AML-193 (cell line): Measurements from ENCODE around the gene KCNG3.
"Not testable (repeated sequence)": the region's sequence is repeated elsewhere in the genome, so short reads cannot be mapped to it uniquely, and the experiment has no call there.

ENCODE experiments used
- DNase-seq, 2 experiments: peaks; one replicate each; lab custom pipeline; 2025; lab: John Stamatoyannopoulos, UW

KCNG3 gene

GRCh38 chr2:42429352-42429751 lies 64.4 kb downstream of the KCNG3 start:
- DNase-seq = no peak

GRCh38 chr2:42425697-42426096 lies 68.1 kb downstream of the KCNG3 start:
- peak in 1 of 2 experiments; percentile 4 for DNase-seq

GRCh38 chr2:42424033-42424432 lies 69.7 kb downstream of the KCNG3 start:
- no peak for DNase-seq

- no peak for DNase-seq
Measured at GRCh38 chr2:42421601-42422239, 72.1 kb downstream of the KCNG3 start.

- DNase-seq = no peak
Measured at GRCh38 chr2:42421157-42421485, 72.7 kb downstream of the KCNG3 start.

- DNase-seq = no peak
Measured at GRCh38 chr2:42414648-42415047, 79.1 kb downstream of the KCNG3 start.

GRCh38 chr2:42414158-42414557 lies 79.6 kb downstream of the KCNG3 start:
- DNase-seq = no peak

- no peak for DNase-seq
Measured at GRCh38 chr2:42410742-42411514, 82.9 kb downstream of the KCNG3 start.

GRCh38 chr2:42408009-42408408 lies 85.8 kb downstream of the KCNG3 start:
- no peak for DNase-seq

- DNase-seq = no peak
Measured at GRCh38 chr2:42407476-42407875, 86.3 kb downstream of the KCNG3 start.

- no peak for DNase-seq
Measured at GRCh38 chr2:42404676-42405075, 89.1 kb downstream of the KCNG3 start.

- DNase-seq = no peak
Measured at GRCh38 chr2:42401773-42402172, 92.0 kb downstream of the KCNG3 start.

GRCh38 chr2:42398052-42398451 lies 95.7 kb downstream of the KCNG3 start:
- not testable (repeated sequence) for DNase-seq

- DNase-seq = not testable (repeated sequence)
Measured at GRCh38 chr2:42393320-42393719, 100.5 kb downstream of the KCNG3 start.

GRCh38 chr2:42392191-42392590 lies 101.6 kb downstream of the KCNG3 start:
- no peak for DNase-seq
